Fibroblast of peridontal ligament (primary cell): Measurements from ENCODE around the gene JMJD1C.

ENCODE experiments used
- DNase-seq: peaks from one replicate; pipeline ENCODE4 v3.0.0-alpha.2; 2010; ENCODE audit errors: extremely low read depth

JMJD1C gene

DNA sequence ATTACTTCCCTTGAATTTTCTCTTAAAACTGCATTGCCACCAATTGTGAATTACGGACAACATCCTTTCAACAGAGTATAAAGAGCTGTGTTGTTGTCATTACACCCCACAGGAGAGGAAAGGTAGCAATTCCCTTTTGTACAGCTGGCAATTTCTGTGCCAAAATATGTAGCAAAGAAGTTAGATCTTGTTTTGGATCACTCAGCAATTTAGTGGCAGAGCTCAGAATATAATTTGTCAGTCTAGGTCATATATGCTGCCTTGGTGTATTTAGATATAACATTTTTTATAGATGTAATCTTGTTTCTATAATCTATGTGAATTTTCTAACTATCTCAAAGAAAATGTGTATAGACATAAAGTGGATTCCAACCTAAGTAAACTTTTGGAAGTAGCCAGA, 293.9 kb downstream of the JMJD1C start:
- no peak for DNase-seq

DNA sequence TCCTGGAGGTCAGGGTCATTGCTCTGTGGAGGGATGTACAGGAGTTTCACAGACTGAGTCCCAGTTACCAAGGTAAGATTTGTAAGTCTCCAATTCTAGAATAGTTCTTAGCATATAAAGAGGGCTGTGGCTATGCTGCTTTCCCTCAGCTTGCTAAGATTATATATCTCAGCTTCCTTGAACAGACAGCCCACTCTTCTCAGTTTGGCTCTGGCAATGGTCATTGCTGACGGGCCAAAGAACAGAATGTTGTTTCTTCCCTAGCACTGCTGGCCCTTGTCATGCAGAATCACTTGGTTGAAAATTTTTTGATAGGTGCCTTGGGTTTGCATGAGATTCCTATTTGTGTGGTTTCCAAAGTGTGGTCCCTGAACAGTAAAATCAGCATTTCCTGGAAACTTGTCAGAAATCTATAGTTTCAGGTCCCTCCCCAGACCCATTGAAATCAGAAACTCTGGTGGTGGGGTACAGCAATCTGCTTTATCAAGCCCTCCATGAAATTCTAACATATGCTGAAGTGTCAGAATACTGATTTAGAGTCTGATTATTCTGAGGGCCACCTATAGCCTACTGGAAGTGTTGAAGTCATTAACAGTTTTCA, 294.4 kb downstream of the JMJD1C start:
- no peak for DNase-seq

DNA sequence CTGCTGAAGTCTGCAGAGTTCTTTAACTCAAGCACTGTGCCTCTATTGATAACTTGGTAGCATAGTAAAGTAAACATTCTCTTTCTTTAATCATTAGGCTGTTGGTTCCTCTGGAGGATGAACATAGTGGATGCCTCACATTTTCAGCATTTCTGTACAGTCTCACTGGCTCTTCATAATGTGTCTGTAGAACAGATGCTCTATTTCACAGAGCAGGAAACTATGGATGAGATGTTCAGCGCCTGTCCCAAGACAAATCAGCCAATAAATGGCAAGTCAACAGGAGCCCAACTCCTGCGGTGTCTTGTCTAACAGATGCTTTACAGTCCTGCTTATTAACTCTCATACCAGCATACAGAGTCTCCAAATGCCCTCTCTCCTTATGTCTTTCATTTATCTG, 296.2 kb downstream of the JMJD1C start:
- no peak for DNase-seq

- DNase-seq = peak; percentile 43
Measured at GRCh38 chr10:63168821-63169462, 296.8 kb downstream of the JMJD1C start.

DNA sequence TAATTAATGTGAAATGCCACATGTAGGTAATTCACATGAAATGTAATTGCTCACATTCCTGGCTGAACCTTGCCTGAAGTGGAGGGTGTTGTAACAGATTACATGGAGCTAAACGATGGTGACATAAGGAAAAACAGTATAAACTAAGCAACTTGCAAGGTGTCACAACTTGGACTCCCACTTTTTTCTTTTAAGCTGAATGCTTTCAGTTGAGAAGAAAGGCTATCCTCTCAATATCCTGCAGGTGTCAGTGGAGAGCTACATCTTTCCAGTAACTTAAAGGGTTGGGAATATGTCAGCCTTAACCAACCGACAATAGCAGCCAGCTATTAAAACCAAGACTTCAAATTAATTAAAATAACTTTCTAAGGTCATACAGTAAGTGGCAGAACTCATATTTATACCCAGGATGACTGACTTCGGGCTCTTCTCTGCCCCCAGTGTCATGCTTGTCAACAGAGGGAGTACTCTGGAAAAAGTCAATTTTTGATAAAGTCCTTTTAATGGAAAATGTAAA, 299.0 kb downstream of the JMJD1C start:
- DNase-seq = peak; percentile 90

DNA sequence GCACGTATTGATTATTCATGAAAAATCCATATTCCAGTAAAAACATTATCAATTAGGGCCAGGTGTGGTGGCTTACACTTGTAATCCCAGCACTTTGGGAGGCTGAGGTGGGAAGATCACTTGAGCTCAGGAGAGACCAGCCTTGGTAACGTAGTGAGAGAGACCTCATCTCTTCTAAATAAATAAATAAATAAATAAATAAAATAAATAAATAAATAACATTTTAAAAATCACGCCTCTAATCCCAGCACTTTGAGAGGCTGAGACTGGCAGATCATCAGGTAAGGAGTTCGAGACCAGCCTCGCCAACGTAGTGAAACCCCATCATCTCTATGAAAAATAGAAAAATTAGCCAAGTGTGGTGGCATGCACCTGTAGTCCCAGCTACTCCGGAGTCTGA, 300.5 kb downstream of the JMJD1C start:
- DNase-seq = no peak

DNA sequence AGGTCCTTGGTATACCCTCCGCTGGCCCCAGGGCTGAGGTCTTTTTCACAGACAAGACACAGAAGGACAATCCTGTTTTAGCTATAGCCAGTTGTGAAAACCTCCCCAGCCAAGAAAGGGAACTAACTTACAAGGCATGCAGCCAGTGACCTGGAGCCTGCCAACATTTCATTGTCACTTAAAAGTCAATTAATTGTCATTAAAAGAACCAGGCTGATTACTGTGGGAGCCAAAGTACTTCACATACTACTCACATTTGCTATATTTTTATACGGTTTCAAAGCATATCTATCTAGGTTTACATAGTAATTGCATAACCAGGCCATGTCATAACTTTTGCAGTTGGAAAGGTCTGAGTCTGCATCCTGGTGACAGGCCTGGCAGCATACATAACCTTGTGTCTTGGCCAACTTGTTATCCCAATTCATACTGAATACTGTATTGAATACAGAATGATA, 301.6 kb downstream of the JMJD1C start:
- DNase-seq = peak; percentile 36

- no peak for DNase-seq
Measured at GRCh38 chr10:63161592-63161991, 304.2 kb downstream of the JMJD1C start.

DNA sequence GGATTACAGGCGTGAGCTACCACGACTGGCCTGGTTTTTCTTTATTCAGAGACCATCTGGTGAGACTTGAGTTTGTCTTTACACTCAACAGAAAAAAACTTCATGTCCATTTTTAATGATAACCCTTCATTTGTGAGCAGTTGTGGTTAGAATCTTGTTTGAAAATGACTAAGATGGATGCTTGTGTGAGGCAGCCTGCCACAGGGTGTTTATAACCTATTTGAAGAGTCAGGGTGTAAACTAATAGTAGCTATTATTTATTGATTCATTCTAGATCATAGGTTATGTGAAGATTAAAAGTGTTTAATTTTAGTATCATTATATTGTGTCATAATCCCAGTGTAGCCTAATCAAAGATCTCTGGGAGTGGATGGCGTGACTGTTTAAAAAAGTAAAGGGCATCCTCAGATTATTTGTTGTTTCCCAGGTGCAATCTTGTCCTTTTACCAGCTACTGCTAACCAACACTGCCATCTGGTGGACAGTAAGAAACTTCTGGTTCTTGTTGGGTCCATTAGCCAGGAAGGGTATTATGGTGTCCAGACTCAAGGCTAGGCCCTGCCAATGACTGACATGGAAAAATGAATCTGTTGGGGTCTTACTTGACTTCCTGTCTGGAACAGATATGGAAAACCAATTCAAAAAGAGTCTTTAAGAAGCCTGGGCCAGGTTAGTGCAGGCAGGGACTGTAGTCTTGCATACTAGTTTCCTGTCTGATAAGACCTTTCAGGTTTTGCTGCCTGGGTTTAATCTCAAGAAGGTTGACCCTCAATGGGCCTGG, 307.7 kb downstream of the JMJD1C start:
- peak; percentile 95 for DNase-seq

GRCh38 chr10:63156236-63156635, 309.5 kb downstream of the JMJD1C start:
- DNase-seq = no peak

GRCh38 chr10:63155388-63156020, 310.3 kb downstream of the JMJD1C start:
- DNase-seq = no peak

GRCh38 chr10:63154546-63155387, 311.0 kb downstream of the JMJD1C start:
- DNase-seq = no peak

DNA sequence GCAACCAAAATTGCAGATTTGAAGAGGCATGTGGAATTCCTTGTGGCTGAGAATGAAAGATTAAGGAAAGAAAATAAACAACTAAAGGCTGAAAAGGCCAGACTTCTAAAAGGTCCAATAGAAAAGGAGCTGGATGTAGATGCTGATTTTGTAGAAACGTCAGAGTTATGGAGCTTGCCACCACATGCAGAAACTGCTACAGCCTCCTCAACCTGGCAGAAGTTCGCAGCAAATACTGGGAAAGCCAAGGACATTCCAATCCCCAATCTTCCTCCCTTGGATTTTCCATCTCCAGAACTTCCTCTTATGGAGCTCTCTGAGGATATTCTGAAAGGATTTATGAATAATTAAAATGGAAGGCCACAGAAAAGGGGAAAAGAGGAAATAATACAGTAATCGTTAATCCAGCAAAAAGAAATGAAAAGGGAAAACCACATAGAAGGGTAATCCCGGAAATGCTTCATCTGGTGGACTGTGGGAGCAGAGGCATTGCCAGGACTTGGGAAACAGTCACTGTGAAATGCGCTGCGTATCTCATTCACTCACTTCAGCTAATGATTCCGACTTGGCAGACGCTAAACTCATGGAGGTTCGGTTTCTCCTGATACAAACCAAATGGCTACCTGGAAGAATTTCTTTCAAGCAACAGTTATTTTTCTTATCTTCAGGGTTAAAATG, 311.8 kb downstream of the JMJD1C start:
- peak; percentile 65 for DNase-seq

GRCh38 chr10:63150745-63151144, 315.0 kb downstream of the JMJD1C start:
- DNase-seq = no peak

DNA sequence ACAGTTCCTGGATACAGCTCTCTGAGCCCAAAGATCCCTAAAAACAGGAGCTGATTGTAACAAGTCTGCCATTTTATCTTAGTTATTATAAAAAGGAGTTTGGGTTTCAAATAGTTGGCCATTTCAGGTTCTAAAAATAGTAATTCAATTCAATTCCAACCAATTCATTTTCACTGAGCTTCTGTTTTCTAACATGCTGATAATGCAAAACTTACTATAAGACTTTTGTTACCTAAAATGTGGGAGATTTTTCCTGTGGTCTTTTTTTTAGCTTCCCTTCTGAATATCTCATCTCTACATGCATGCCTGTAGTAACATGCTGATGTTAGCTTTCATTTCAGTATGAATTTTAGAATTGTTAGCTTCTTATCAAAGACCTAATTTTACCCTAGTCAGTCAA, 319.3 kb downstream of the JMJD1C start:
- no peak for DNase-seq

DNA sequence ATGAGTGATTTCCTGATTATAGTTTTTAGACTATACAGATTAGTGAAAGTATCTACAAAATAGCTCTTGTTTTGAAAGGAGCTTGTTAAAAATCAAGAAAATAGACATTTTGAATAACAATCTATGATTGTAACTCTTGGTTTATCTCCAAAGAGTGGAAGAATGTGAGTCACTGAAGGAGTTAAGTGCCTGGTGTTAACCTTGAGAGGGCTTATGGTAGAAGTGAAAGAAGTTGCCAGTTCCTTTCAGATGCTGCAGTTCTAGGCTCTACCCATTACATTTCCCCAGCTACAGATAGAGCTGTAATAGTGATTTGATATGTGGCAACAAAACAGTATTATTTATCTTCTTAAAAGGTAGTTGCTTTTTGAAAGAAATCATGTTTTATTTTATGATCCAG, 320.0 kb downstream of the JMJD1C start:
- DNase-seq = peak; percentile 52

- no peak for DNase-seq
Measured at GRCh38 chr10:63143987-63144386, 321.8 kb downstream of the JMJD1C start.

DNA sequence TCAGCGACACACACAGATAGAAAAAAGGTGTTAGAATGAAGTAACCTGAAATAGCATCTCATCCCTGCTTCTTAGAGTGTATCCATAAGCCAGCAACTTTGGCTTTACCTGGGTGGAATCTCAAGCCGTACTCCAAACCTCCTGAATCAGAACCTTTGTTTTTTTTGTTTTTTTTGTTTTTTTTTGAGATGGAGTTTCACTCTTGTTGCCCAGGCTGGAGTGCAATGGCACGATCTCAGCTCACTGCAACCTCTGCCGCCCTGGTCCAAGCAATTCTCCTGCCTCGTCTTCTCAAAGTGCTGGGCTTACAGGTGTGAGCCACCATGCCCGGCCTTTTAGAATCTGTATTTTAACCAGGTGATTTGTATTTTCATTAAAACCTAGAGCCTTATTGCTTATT, 323.6 kb downstream of the JMJD1C start:
- no peak for DNase-seq

DNA sequence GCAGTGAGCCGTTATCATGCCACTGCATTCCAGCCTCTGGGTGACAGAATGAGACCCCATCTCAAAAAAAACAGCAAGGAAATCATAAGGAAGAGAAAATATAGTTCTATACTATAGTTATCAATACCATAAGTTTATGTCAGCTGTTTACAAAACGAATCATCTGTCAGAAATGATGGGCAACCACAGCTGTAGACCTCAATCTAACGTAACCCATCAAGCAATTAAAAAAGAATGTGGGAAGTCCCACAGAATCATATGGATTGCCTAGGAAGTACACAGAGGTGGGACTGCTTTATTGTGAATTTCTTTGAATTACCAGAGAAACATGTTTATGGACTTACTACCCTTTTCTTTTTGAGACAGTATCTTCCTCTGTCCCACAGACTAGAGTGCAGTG, 325.7 kb downstream of the JMJD1C start:
- no peak for DNase-seq

DNA sequence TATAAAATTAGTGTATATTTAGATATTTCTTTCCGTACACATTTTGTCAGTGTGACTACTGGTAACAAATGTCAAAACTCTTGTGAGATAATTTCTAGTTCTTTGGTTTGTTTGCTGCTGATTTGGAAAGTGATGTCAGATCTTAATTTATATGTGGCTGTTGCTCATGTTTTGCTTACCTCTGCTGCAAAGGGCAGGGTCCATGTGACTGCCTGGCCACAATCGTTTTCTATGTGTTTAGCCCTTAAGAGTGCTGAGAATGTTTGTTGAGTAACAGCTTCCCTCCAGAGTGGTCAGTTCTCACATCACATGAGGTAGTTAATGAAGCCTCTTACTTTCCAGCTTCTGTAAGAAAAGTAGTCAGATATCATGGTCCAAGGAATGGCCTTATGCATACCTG, 328.5 kb downstream of the JMJD1C start:
- peak; percentile 72 for DNase-seq
